CD4-positive, alpha-beta T cell (primary cell): ENCODE results near the gene ASPHD1. TPM values are rescaled to one million over a fixed set of nuclear protein-coding genes. Genes with fewer than 3 reads are reported as not detected.
"Not testable (repeated sequence)": the region's sequence is repeated elsewhere in the genome, so short reads cannot be mapped to it uniquely, and the experiment has no call there.

Source experiments
- ATAC-seq: fragments of 200-7000 bp; cut with Tn5 transposase; one replicate; pipeline ENCODE4 v1.10.0; 2022; ENCODE audit warnings: mild to moderate bottlenecking; ENCODE audit not compliant: poor library complexity
- CTCF ChIA-PET: fragments of 350-600 bp; sonication (Branson Sonifier 250); formaldehyde crosslinking; loops from one replicate; lab custom pipeline; 2021; ENCODE audit warnings: antibody characterized with exemption, inconsistent platforms; lab: Charles Lee
- POLR2A ChIA-PET: fragments of 350-600 bp; sonication (Branson Sonifier 250); formaldehyde crosslinking; loops from one replicate; lab custom pipeline; 2021; ENCODE audit warnings: antibody characterized with exemption, inconsistent platforms; lab: Charles Lee
- DNase-seq, 14 experiments: peaks; one replicate each; pipeline ENCODE4 v3.0.0-alpha.2; 2013 to 2020; ENCODE audit warnings: mixed read lengths in 2 of 14
- H3K27ac ChIP-seq, 2 donors: one replicate each; pipeline versions ENCODE4 v1.5.1 to v1.7.0; 2013; ENCODE audit warnings: low read length in 2 of 2, low read depth in 1 of 2, mild to moderate bottlenecking in 1 of 2
- H3K27me3 ChIP-seq, 2 experiments: 1 replicate in 1 of 2; 2 replicates in 1 of 2; pipeline versions ENCODE4 v1.6.1 to v1.7.0; 2013; ENCODE audit warnings: low read length in 2 of 2, control low read depth in 1 of 2, mild to moderate bottlenecking in 1 of 2, moderate library complexity in 1 of 2; ENCODE audit not compliant: insufficient read depth in 2 of 2, control insufficient read depth in 1 of 2
- H3K36me3 ChIP-seq: one replicate; pipeline ENCODE4 v1.6.1; 2013; ENCODE audit warnings: low read length, control low read depth; ENCODE audit not compliant: insufficient read depth
- H3K4me1 ChIP-seq: one replicate; pipeline ENCODE4 v1.6.1; 2013; ENCODE audit warnings: low read length, control low read depth; ENCODE audit not compliant: insufficient read depth
- H3K4me3 ChIP-seq: one replicate; pipeline ENCODE4 v1.5.1; 2013; ENCODE audit warnings: mild to moderate bottlenecking, low read length, moderate library complexity
- H3K9me3 ChIP-seq, 2 experiments: 1 replicate in 1 of 2; 2 replicates in 1 of 2; pipeline versions ENCODE4 v1.6.1 to v1.7.0; 2013; ENCODE audit warnings: low read length in 2 of 2, mild to moderate bottlenecking in 2 of 2, control low read depth in 1 of 2, moderate library complexity in 1 of 2; ENCODE audit not compliant: control insufficient read depth in 1 of 2, insufficient read depth in 1 of 2
- H3K27ac Mint-ChIP-seq: one replicate; pipeline ENCODE4 v1.8.0; 2020; ENCODE audit warnings: mixed read lengths
- H3K27me3 Mint-ChIP-seq: one replicate; pipeline ENCODE4 v1.8.0; 2021; ENCODE audit warnings: mixed read lengths
- H3K36me3 Mint-ChIP-seq: one replicate; pipeline ENCODE4 v1.8.0; 2021; ENCODE audit warnings: low read depth, mixed read lengths
- H3K4me1 Mint-ChIP-seq: one replicate; pipeline ENCODE4 v1.8.0; 2021; ENCODE audit warnings: low read depth, mixed read lengths
- H3K4me3 Mint-ChIP-seq: one replicate; pipeline ENCODE4 v1.8.0; 2020; ENCODE audit warnings: mild to moderate bottlenecking, mixed read lengths
- H3K9me3 Mint-ChIP-seq: one replicate; pipeline ENCODE4 v1.8.0; 2020; ENCODE audit warnings: mixed read lengths
- intact Hi-C, 2 experiments: fragments of 100-400 bp; cut with DNase I in 1 of 2; cut with micrococcal nuclease in 1 of 2; formaldehyde crosslinking; loops; one replicate each; pipeline versions ENCODE4 v1.15.1 to v1.9.0; 2023 to 2025; cut with DNase I, micrococcal nuclease
- total RNA-seq, 174 experiments: library from RNA in 2 of 174; stranded (reverse) in 2 of 174; gene quantifications; one replicate each; pipeline ENCODE4 v1.2.3 and lab custom pipeline; 2021 to 2026
- TF ChIP-seq, protein P1 (sequence below): fragments of 200-600 bp; IDR thresholded peaks from one replicate; pipeline ENCODE4 v1.8.0; 2022; ENCODE audit warnings: antibody characterized with exemption, mild to moderate bottlenecking

Gene ASPHD1
- total RNA-seq, 2 experiments from 2014 or later = not detected

DNA sequence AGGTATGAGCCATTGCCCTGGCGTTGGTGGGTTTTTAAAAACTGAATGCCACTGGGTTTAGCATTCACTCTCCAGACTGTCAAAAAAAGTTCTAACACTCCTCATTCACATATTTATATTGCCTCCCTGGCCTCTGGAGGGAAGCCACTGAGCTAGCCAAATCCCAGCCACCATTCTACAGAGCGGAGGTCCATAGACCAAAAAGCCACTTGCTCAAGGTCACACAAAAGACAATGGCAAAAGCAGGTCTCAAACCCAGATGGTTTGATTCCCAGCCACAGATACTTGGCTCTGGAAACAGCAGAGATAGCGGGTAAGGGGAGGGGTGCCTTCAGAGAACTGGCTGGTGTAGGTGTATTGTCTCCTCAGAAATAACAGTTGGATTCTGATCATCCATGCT is 19.2 kb upstream of the ASPHD1 start:
- Histone ChIP-seq H3K27ac (no peak overlapping the region), H3K4me3 (no peak overlapping the region), H3K4me1 (peaks cover 20% of the 10 kb centered on the region), H3K36me3 (no peaks in the 10 kb centered on the region), H3K9me3 (peaks cover 0 to 15% of the 10 kb centered on the region in 2 experiments), H3K27me3 (peaks cover 22 to 27% of the 10 kb centered on the region in 2 experiments)
- ATAC-seq (no peak), DNase-seq (no peak)
- ChIA-PET POLR2A (no interaction called here), CTCF (no interaction called here)
- TF ChIP-seq, protein P1, sequence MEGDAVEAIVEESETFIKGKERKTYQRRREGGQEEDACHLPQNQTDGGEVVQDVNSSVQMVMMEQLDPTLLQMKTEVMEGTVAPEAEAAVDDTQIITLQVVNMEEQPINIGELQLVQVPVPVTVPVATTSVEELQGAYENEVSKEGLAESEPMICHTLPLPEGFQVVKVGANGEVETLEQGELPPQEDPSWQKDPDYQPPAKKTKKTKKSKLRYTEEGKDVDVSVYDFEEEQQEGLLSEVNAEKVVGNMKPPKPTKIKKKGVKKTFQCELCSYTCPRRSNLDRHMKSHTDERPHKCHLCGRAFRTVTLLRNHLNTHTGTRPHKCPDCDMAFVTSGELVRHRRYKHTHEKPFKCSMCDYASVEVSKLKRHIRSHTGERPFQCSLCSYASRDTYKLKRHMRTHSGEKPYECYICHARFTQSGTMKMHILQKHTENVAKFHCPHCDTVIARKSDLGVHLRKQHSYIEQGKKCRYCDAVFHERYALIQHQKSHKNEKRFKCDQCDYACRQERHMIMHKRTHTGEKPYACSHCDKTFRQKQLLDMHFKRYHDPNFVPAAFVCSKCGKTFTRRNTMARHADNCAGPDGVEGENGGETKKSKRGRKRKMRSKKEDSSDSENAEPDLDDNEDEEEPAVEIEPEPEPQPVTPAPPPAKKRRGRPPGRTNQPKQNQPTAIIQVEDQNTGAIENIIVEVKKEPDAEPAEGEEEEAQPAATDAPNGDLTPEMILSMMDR = no peak
- intact Hi-C loops = no loop called here
- Mint-ChIP-seq H3K4me3 (no peak overlapping the region), H3K36me3 (no peaks in the 10 kb centered on the region), H3K27ac (no peak overlapping the region), H3K27me3 (peaks cover 42% of the 10 kb centered on the region), H3K4me1 (peaks cover 16% of the 10 kb centered on the region), H3K9me3 (no peaks in the 10 kb centered on the region)

DNA sequence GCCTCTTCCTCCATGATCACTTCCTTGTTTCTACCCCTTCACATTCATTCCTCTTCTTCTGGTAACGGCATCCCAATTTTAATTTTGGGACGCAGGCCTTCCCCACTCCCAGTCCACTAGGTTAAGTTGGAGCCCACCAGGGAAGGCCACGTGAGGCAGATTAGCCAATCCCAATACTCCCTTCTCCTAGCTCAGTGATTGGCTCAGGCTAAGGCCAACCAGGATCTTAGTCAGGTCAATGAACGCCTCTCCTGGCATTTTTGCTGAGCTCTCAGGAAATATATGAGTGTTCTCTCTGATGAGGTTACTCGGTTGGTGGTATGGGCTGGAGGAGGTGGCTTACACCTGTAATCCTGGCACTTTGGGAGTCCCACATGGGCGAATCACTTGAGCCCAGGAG is 16.3 kb upstream of the ASPHD1 start:
- Histone ChIP-seq H3K27me3 (peaks cover 0 to 8% of the 10 kb centered on the region in 2 experiments), H3K36me3 (no peaks in the 10 kb centered on the region), H3K27ac (no peak overlapping the region), H3K4me3 (no peak overlapping the region), H3K4me1 (no peaks in the 10 kb centered on the region), H3K9me3 (peaks cover 0 to 5% of the 10 kb centered on the region in 2 experiments)
- DNase-seq (no peak), ATAC-seq (no peak)
- TF ChIP-seq, protein P1 = no peak
- no peaks in the 10 kb centered on the region for H3K36me3 Mint-ChIP-seq
- CTCF ChIA-PET = no interaction called here
- POLR2A ChIA-PET = no interaction called here
- no peak overlapping the region for H3K4me3 Mint-ChIP-seq
- no peak overlapping the region for H3K27ac Mint-ChIP-seq
- peaks cover 28% of the 10 kb centered on the region for H3K27me3 Mint-ChIP-seq
- no peaks in the 10 kb centered on the region for H3K4me1 Mint-ChIP-seq
- intact Hi-C loops = no loop called here
- H3K9me3 Mint-ChIP-seq = no peaks in the 10 kb centered on the region

DNA sequence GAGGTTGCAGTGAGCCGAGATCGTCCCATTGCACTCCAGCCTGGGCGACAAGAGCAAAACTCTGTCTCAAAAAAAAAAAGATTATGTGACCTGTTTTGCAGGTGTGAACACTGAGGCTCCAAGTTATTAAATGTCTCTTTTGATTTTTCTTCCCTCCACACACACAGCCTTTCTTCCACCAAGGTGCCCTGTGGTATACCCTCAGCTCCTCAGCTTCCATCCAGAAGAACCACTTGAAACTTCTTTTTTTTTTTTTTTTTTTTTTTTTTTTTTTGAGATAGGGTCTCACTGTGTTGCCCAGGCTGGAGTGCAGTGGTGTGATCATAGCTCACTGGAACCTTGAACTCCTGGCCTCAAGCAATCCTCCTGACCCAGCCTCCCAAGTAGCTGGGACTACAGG is 10.9 kb upstream of the ASPHD1 start:
- H3K4me1 ChIP-seq, CTCF ChIA-PET, DNase-seq, H3K9me3 Mint-ChIP-seq, H3K9me3 ChIP-seq, H3K27ac Mint-ChIP-seq, H3K27me3 Mint-ChIP-seq, H3K36me3 ChIP-seq, H3K27me3 ChIP-seq, H3K4me3 Mint-ChIP-seq, H3K36me3 Mint-ChIP-seq, ATAC-seq, H3K4me3 ChIP-seq, intact Hi-C loops, H3K27ac ChIP-seq, H3K4me1 Mint-ChIP-seq, POLR2A ChIA-PET: not testable (repeated sequence)
